ENCODE data around the gene GRIK4.

Gene GRIK4

DNA sequence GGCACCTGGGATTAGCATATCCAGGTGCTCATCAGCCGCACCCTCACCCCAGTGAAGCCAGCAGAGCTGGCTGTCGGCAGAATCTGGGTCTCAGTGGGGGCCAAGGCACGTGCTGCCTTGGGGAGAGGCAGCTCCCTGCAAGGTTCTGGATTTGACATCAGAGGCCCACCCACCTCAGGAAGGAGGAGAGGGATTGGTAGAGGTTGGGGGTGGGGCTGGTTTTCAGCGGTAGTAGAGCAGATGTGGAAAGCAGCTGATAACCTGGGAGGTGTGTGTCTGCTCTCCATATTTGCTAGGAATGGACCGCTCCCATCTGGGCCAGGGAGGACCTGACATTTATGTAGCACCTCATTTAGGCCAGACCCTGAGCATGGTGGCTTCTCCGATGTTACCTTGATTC, 147.5 kb downstream of the GRIK4 start:
- TF ChIP-seq TAF1 (IDR thresholded peaks at IDR 0.05; ENCODE audit: borderline replicate concordance, insufficient read depth, low read length): no peak
- TF ChIP-seq FOXP2 (optimal IDR thresholded peaks at IDR 0.05; ENCODE audit: borderline replicate concordance, extremely low read depth, extremely low read length, insufficient read depth): no peak
- no peak for TF ChIP-seq REST (IDR thresholded peaks at IDR 0.05; ENCODE audit: insufficient read depth in 1 of 2, low read depth in 2 of 2, low read length in 2 of 2)
- TF ChIP-seq SIN3A (IDR thresholded peaks at IDR 0.05; ENCODE audit: borderline replicate concordance, insufficient read depth, low read length): no peak
- no peak for TF ChIP-seq POLR2AphosphoS5 (IDR thresholded peaks at IDR 0.05; ENCODE audit: low read depth, low read length)

DNA sequence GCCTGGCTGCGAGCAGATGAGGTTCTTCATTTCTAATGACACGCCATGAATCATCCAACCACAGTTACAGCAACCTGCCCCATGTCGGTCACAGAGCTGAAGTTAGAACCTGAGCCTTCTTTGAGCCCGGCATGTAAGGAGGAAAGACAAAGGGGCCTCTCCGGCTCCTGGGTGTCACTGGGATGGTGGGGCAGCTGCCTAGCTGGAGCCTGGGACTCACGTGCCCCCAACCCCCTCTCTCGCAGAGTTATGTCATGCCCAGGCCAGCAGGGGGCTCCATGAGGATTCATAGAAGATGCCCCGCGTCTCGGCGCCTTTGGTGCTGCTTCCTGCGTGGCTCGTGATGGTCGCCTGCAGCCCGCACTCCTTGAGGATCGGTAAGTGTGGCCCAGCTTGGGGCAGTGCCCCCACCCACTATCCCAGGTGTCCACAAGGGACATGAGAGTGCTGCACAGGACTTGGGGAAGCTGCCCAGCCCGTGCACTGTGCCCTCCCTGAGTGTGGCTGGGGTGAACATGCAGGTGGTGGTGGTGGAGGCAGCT, 148.5 kb downstream of the GRIK4 start:
- TF ChIP-seq REST (IDR thresholded peaks at IDR 0.05; ENCODE audit: insufficient read depth in 1 of 2, low read depth in 2 of 2, low read length in 2 of 2) (no peak), SIN3A (IDR thresholded peaks at IDR 0.05; ENCODE audit: borderline replicate concordance, insufficient read depth, low read length) (no peak), TAF1 (IDR thresholded peaks at IDR 0.05; ENCODE audit: borderline replicate concordance, insufficient read depth, low read length) (no peak), POLR2AphosphoS5 (IDR thresholded peaks at IDR 0.05; ENCODE audit: low read depth, low read length) (no peak), FOXP2 (optimal IDR thresholded peaks at IDR 0.05; ENCODE audit: borderline replicate concordance, extremely low read depth, extremely low read length, insufficient read depth) (no peak)

GRCh38 chr11:120662071-120662676, 150.6 kb downstream of the GRIK4 start:
- no peak for TF ChIP-seq TAF1 (IDR thresholded peaks at IDR 0.05; ENCODE audit: borderline replicate concordance, insufficient read depth, low read length)
- TF ChIP-seq FOXP2 (optimal IDR thresholded peaks at IDR 0.05; ENCODE audit: borderline replicate concordance, extremely low read depth, extremely low read length, insufficient read depth): no peak
- TF ChIP-seq POLR2AphosphoS5 (IDR thresholded peaks at IDR 0.05; ENCODE audit: low read depth, low read length): no peak
- no peak for TF ChIP-seq SIN3A (IDR thresholded peaks at IDR 0.05; ENCODE audit: borderline replicate concordance, insufficient read depth, low read length)
- no peak for TF ChIP-seq REST (IDR thresholded peaks at IDR 0.05; ENCODE audit: insufficient read depth in 1 of 2, low read depth in 2 of 2, low read length in 2 of 2)

GRCh38 chr11:120663142-120663541, 151.6 kb downstream of the GRIK4 start:
- TF ChIP-seq FOXP2 (optimal IDR thresholded peaks at IDR 0.05; ENCODE audit: borderline replicate concordance, extremely low read depth, extremely low read length, insufficient read depth): no peak
- TF ChIP-seq TAF1 (IDR thresholded peaks at IDR 0.05; ENCODE audit: borderline replicate concordance, insufficient read depth, low read length): no peak
- no peak for TF ChIP-seq POLR2AphosphoS5 (IDR thresholded peaks at IDR 0.05; ENCODE audit: low read depth, low read length)
- no peak for TF ChIP-seq REST (IDR thresholded peaks at IDR 0.05; ENCODE audit: insufficient read depth in 1 of 2, low read depth in 2 of 2, low read length in 2 of 2)
- no peak for TF ChIP-seq SIN3A (IDR thresholded peaks at IDR 0.05; ENCODE audit: borderline replicate concordance, insufficient read depth, low read length)

All from PFSK-1 (cell line).